Right kidney (tissue), 9 donors: ENCODE data around the gene KIAA1210.

Experiments used
- DNase-seq: peaks from one replicate; pipeline ENCODE4 v3.0.0-alpha.2; 2016
- long read RNA-seq, 8 donors: transcript quantifications; one replicate each; lab custom pipeline, GENCODE V29; 2026

The KIAA1210 gene
- long read RNA-seq, donor 1, partial matches to known transcripts: 258 of 274 reads
- long read RNA-seq, donor 1, other reads (novel, unspliced or antisense): 16 of 274 reads
- long read RNA-seq, donor 2: 0 reads
- long read RNA-seq, donor 3: 0 reads
- long read RNA-seq, donor 4: 0 reads
- long read RNA-seq, donor 5: 0 reads
- long read RNA-seq, donor 6: 0 reads
- long read RNA-seq, donor 7: 0 reads
- long read RNA-seq, donor 8: 0 reads

DNA sequence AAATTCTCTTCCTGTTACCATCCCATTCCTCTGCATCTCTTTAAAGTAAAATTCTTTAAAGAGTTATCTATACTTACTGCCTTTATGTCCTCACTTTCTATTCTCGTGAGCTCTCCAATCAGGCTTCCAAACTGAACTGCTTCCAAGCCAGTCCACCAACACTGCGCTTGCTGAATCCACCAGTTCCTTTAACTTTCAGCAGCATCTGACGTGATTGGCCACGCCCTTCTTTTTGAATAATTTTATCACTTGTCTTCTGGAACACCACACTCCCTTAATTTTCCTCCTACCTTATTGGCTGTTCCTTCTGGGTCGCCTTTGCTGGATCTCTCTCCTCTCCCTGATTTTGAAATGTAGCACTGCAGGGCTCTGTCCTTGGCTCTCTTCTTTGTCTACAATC lies at the start of gene KIAA1210:
KIAA1210 (minus strand) TSS at position 163 of the 400 bp plus-strand sequence. CDS start 4,170 bp downstream, outside the sequence.
- DNase-seq: no peak

DNA sequence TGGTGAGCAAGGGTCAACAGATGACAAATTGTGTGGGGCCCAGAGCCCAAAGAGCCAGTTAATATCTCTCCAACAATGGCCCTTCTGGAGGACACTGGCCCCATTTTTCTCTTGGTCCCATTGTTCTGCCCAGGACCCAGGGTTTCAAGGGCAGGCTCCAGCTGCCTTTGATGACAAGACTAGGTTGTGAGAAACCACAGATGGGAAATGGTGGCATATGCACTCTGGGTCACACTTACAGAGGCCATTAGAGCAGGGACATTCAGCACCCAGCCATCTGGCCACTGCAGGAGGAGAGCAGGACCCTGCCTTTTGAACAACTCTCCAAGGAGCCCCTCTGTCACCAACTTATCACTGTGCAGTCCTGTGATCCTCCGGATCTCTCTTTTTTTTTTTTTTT lies 49.7 kb upstream of the KIAA1210 start:
- no peak for DNase-seq

DNA sequence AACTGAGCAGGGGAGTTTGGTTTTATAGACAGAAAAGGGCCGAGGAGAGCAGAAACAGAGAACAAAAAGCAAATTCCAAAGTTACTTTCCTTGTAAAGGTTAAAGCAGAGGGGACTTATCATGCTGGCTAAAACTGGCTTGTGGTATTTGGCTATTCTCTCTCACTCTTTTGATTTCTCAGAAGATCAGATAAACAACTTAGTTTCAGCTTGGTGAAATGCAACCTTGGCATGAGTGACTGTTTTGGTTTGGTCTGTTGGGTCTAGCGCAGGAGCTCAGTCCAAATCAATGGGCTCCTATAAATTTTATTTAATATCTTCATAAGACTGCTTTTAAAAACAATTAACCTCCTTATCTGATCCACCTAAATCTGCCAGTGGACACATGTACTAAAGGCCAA lies 47.3 kb upstream of the KIAA1210 start:
- DNase-seq: no peak

DNA sequence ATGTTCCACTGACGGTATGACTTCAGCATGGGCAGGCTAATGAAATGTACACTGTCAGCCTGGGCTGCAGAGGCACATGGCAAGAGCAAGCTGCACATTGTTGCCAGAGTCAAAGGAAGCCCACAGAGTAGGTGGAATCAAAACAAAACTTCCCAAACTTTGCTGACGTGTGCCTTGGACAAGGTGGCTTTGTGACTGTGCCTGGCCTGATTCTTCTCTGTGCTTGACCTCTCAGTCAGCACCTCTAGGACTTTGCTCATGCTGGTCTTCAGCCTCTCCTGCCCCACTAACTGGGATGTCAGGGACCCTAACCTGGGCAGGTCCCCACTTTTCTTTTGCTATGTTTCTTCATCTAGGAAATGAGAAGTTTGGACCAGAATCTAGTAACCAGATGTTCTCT lies 40.5 kb upstream of the KIAA1210 start:
- DNase-seq: no peak

DNA sequence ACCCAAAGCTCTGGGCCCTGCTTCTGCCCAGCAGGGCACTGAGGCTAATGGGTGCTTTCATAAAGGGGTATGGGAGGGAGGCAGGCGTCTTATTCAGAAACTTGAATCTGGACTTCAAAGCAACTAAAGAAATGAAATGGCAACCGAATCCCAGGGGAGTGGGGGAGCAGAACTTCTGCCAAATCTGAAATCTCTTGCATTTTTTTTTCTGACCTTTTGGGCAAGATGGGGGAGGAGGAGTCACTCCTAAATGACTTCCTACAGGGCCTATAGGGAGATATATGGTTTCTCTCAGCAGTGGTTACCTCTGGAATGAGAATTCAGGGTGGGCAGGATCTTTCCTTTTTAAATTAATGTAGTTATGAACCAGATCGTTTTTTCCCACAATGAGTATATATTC lies 30.6 kb upstream of the KIAA1210 start:
- no peak for DNase-seq

DNA sequence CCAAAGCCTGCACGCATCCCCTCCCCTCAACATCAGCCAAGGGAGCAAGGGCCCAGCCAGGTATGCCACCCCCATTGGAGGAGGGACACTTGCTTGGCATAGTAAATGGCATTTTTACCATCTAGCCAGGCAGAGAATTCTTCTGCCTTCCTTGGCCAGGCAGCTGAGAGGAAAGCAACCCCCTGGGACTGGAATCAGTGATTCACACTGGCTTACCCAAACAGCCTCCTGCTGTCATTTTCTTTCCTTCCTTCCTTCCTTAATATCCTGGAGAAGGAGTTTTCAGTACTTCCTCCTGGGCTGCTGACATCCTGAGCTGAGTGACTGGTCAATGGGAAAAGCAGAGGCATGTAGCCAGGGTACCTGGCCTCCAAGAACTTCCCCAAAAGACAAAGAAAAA lies 28.6 kb upstream of the KIAA1210 start:
- DNase-seq: no peak

DNA sequence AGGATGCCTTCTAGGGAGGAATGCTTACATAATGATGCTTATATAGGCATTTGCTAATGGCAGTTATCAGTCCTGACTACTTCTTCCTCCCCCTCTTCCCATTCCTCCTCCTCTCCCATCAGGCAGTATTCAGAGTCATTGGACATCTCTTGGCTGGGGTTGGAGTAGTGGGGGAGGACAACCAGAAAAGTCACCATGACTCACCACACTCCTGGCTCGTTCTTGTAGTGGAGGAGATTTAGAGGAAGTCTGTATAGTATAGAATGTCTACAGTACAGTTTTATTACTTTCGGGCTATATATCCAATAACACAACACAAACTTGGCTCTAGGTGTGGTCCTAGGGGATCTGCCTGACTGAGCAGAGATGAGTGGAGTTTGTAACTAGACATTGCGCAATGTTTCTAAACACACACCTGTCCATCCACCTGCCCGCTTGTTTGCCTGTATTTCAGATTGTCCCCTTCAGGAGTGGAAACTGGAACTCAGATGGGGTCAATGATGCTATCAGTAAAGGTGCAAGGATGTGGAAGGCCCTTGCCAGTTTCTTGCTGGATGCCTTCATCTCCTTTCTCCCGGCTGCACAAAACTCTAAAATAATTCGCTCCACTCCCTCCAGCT lies 27.9 kb upstream of the KIAA1210 start:
- no peak for DNase-seq

DNA sequence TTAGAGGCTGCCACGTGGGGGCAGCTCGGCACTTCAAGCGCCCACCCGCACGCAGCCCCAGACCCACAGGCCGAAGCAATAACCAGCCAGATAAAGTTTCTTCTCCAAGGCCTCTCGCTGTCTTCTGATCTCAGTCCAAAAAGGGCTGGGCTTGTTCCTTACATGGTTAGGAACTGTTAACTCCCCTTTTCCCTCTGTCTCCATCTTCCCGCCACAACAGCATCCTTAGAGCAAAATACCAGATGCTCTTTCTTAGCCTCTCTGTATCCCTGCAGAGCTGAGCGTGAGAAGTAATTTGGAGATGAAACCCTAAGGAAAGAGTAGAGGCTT lies 23.4 kb upstream of the KIAA1210 start:
- no peak for DNase-seq

DNA sequence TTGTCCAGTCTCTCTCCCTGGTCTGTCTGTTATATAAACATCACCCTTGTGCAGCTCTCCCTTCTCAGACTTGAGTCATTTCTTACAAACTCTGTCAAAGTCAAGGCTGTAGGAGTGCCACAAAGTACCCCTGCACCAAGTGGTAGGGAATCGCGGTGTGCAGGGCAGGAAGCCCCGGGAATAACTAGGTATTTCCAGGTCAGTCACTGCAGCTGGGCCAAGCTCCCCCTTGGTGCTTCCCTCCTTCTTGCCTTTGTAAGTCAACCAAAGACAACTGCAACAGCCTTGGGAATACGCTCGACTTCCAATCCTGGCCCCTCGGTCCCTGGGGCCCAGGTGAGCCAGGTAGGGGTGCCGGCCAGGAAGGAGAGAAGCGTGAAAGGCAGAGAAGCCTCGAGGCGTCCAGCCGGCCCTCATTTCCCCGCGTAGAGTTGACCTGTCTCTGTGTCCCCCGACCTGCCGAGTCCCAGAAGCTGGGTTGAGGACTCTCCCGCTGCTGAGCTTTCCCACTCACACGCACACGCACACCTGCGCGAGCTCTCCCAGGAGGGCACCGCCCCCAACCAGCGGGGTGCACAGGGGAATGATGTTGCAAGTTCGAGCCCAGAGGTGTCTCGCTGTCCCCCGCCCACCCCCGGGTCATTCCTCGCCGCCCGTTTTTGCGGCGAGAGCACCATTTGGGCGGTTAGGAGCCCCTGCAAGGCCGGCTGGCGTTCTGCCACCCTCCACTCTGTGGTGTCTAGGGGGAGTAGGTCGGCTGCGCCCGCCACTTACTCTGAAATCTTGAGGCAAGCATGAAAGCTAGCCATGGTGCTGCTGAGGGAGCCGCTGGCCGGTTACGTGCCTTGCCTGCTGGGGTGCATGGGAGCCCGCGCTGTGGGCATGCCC lies 22.8 kb upstream of the KIAA1210 start:
- no peak for DNase-seq

DNA sequence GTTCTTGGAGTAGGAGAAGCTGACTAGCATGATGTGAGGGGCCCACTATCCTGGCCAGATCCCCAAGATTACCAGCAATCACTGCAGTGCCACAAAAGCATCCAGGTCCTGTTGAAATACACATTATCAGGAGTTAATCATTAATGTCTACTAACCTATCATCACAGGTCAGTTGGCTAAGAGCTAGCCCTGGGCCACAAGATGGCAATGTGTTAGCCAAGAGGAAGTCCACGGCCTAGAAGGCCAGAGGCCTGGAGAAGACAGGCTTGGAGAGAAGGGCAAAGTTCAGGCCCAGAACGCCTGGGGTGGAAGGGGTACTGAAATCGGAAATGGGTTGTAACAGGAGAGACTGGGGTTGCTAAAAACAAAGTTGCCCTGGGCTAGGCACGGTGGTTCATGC lies 19.9 kb upstream of the KIAA1210 start:
- no peak for DNase-seq

DNA sequence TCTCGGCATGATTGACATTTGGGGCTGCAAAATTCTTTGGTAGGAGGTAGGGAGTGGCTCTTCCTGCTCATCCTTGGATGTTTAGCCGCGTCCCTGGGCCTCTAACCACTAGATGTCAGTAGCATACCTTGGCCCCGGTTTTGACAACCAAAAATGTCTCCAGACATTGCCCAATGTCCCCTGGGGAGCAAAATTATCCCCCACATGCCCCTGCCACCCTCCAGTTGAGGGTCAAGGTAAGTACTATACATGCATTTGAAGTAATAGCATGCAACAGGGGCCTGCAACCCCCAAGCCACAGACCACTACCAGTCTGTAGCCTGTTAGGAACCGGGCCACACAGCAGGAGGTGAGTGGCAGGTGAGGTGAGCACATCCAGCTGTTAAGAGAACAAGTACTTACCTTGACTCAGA lies 17.6 kb upstream of the KIAA1210 start:
- no peak for DNase-seq

DNA sequence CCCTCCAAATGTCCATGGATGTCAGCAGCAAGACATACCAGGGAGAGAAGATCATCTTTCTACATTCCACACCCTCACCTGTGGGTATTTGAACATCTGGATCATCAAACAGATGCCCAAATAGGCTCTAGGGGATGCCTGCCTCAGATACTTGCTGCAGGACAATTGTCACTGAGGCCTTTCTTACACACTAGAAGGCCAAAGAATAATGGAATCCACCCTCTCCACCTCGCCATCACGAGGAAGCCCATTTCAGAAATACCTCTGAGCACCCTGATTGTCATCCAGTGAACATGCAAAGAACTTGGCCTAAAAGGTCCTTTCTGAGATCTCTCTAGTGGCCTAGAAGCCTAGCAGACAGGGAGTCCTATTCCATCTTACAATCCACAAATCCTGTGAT lies 6.9 kb upstream of the KIAA1210 start:
- DNase-seq: no peak

DNA sequence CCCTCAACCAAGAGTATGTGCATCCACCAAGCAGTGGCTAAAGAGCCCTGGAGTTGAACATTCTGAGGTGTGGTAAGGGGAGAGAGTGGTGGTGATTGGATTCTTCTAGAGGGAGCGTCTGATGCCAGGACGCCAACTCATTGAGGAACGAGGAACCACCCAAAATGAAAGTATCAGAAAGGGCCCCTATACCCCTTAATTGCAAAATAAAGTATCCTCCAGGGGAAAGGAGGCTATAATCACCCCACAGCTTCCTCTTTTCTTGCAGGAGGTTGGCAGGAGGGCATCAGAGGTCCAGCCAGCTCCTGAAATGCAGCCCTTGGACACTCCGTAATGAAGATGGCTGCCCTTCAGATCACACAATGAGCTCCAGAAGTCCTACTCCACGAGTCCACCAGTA lies 5.3 kb upstream of the KIAA1210 start:
- no peak for DNase-seq

DNA sequence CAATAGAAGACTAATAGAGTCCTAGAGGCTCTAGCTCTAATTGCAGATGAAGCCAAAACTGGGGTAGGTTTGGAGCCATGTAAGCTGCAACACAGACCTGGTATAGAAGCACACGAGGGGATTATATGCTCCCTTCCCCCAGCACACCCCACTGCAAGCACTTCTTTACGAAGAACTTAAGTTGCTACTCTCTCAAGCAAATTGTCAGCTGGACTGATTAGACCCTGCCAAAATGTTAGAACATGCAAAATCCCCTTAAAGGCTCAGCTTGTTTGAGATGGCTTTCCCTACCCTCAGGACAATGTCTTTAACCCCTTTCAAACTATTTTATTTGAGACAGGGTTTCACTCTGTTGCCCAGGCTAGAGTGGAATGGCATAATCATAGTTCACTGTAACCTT lies 4.7 kb upstream of the KIAA1210 start:
- DNase-seq: no peak

DNA sequence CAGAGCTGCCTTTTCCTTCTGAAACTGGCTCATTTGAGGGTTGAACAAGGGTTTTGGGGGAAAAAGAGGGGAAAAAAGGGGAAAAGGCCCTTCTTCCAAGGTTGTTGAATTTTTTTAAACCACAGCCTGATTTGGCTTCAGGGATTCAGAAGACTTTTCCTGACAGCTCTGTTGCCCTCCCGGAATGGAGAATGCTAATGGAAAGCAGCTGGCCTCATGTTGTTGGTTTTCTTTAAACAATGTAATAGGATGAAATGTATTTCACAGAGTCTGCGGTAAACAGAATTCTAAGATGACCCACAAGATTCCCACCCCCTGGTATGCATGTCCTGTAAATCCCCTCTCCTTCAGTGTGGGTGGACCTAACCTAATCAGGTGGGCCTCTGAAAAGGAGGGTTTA lies 3.3 kb upstream of the KIAA1210 start:
- no peak for DNase-seq

DNA sequence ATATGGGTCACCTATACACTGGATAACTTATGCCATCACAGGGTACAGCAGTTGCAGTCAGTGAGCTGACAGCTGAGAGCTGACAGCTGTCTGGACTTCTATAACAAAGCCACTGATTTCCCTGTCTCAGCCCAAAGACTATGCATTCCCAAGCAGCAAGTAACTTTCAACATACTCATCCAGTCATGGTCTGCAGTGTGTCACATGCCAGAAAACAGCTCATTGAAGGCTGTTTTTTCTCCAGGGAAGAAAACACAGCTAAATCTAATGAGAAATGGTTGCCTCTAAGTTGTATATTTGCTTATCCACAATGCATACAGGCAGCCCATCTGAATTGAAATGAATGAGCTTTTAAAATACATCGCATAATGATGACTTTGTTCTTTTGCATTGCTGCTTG lies 6.3 kb downstream of the KIAA1210 start:
- DNase-seq: no peak

DNA sequence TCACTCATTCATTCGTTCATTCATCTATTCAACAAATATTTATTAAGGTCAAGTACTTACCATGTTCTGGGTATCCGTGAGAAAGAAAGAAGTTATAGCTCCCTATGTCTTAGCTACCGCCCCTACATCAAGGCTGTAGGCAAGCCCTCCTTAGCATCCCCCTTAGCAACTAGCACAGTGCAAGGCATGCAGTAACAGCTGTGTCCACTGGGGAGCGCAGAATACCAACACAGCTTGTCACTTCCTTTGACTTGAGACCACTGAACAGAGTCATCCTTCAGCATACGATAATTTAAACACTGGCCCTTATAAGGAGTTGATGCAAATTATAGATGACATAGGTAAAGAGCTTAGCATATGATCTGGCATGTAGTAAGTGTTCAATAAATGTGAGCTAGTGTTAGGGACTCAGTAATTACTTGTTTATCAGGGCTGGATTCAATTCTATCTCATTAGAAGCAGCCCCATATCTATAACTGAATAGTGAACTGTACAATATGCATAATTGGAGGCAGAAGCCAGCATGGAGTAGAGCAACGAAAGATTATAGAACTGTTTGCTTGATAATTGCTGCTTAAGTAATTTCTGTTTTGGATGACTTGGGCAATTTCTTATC lies 8.7 kb downstream of the KIAA1210 start:
- DNase-seq: no peak

DNA sequence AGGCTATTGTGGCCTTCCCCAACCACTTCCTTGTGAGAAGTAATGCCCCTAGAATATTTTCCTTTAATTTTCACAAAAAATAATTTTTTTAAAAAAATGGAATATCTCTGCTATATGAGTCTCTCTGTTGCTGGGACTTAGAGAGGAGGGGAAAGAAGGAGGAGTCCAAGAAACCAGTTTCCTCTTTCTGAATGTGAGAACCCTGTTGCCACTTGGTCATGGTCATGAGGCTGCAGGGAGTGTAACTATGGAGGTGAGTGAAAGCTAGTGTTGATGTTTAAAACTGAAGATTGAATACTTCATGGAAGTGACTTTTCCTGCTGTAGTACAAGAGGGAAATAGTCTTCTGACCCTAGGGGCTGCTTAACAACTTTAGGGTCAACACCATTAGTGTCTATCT lies 20.4 kb downstream of the KIAA1210 start:
- no peak for DNase-seq

DNA sequence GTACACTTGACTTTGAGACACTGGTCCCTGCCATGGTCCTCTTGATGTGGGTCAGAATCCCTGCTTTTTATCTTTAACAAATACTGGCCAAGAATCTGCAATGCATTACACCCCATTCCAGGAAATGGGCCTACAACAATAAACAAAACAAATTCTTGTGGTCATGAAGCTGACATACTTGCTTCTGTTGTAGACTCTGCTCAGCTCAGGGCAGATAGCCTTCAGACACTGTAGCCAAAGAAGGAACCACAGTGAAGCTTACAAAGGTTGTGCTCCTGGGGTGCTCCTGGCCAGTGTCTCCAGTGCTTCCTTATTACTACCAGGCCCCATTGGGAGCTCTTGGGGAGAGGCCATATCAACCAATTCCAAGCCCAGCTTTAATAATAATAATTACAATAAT lies 21.8 kb downstream of the KIAA1210 start:
- DNase-seq: no peak

DNA sequence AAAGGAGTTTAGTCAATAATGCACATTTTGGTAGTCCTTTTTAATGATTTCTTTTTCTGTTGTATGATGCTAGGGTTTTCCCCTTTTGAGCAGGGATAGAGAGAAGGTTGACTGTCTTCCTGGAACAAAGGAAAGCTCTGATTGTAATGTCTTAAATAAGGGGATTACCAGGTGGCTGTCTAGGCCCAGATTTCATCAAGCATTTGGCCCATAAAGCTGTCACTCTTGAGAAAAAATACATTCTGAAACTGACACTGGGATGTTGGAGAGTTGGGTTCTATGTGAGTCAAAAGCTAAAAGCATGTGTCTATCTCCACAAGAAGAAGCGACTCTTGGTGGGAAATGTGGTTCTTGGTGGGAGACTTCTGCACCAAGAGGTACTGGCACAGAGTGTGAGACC lies 26.4 kb downstream of the KIAA1210 start:
- no peak for DNase-seq

DNA sequence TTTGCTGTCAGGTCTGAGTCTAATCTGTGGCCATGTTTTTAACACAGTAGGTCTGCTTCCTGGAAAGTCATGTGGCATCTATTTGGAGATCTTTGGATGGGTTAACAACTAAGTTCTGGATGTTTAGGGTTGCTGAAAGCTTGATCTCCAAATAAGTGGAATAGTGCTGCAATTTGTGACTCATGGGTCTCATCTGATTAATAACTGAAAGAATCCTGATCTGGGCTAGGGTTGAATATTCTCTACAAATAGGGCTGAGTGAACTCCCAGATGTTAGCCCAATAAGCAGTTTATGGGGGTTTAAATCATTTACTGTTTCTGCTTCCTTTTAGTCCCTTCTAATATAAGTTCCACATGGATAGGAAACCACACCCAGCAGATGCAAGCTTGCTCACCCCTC lies 31.7 kb downstream of the KIAA1210 start:
- DNase-seq: no peak

DNA sequence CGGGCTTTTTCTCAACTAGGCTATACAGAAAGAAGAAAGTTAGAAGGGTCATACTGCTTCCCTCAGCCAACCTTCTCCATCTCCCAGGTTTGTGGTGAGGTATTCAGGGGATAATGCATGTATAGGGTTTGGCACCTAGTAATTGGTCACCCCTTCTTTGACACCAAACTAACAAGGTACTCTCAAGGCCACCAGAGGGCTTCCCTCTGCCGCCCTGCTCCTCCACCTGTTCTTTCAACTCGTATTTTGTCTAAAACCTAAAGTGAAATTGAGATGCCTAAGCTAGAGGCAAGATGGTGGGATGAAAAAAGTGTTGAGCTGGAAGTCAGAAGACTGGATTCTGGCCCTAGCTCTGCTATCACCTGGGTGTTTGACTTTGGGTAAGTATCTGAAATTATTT lies 32.8 kb downstream of the KIAA1210 start:
- no peak for DNase-seq

DNA sequence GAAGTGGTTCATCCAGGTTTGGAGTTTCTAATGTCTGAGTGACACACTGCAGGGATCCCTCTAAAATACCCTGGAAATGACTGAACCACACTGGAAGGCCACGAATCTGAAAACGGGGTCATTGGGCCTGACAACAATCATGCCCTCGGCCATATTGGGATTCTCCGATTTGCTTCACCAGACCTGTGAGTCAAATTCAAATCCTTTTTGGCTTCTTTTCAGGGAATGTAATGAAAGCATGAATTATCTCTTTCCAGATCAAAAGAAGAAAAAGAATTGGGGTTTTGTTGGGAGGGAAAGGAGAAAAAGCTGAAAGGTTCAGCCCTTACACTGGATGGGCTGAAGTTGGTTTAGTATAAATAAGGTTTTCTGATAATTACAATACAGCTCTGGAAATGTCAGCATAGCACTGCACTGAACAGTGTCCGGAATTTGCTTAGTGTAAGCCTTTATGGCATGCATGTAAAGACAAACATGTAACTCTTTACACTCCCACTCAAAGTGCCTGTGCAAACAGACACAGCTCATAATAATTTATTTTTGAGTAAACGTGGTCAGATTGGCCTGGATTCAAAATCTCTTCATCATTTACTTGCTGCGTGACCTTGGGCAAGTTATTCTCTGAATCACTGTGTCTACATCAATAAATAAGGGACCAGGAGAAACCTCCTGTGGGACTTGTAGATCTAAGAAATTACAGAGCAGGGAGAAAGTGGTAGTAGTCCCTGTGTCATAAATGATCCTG lies 33.4 kb downstream of the KIAA1210 start:
- DNase-seq: no peak
